ENCODE data around the gene SLC66A2. TPM values are rescaled to one million over a fixed set of nuclear protein-coding genes. Genes with fewer than 3 reads are reported as not detected.

SLC66A2 gene
- total and polyA plus RNA-seq, 2 of the 13 experiments (the other 11 are each of a cell fraction or from before 2014, with no cell fraction given): 33.5 to 41.9 TPM

- H3K4me2 ChIP-seq (ENCODE audit: low read depth, low read length): 0 out of 2 replicates have a peak overlapping the region, but pooled peaks have one; percentile 14
- in situ Hi-C loops (cut with HindIII; ENCODE audit: extremely low pct_ligation_motif_present, low pct_unique_long_range_greater_than_20kb) (no loop called here), intact Hi-C loops (cut with micrococcal nuclease; ENCODE audit: unreplicated experiment) (no loop called here)
- BruUV-seq (replicated peaks): no TSS peak
- CTCF ChIA-PET (ENCODE audit: low intra/inter-chr PET ratio, low total read pairs): no interaction called here
- no peak overlapping the region for H3K9ac ChIP-seq (ENCODE audit: insufficient read depth, low read depth, low read length)
- ATAC-seq (no peak), FAIRE-seq (no peak), DNase-seq (ENCODE audit: low spot score) (no peak)
- peaks cover 84% of the 10 kb centered on the region for H3K4me1 ChIP-seq (ENCODE audit: insufficient read depth, low read length)
- POLR2A ChIA-PET: interaction anchor here (1.4 kb wide), 1 partner anchor 10 kb away, joined by 4 read pairs; no protein-coding TSS in a partner anchor
- peaks cover 14 to 41% of the 10 kb centered on the region in 2 experiments; a peak in 4 of 5 replicates for H3K36me3 ChIP-seq (replicated peaks in 1 of 2; ENCODE audit: control insufficient read depth in 1 of 2, insufficient read depth in 2 of 2, low read length in 2 of 2)
- peaks cover 14% of the 10 kb centered on the region; the same call in 1 of the 2 replicates for H4K20me1 ChIP-seq (ENCODE audit: insufficient read depth, low read length)
- 91% methylated on average over 3 of the region's 3 CpGs for WGBS (ENCODE audit: low lambda C conversion rate)
- no peak overlapping the region for H3K4me3 ChIP-seq (replicated peaks in 1 of 3; ENCODE audit: insufficient read depth in 1 of 3, low read depth in 2 of 3, low read length in 3 of 3)
- no peaks in the 10 kb centered on the region for H3K9me3 ChIP-seq (ENCODE audit: low read length)
- no peaks in the 10 kb centered on the region for H3K27me3 ChIP-seq (ENCODE audit: control insufficient read depth in 1 of 2, insufficient read depth in 2 of 2, low read length in 2 of 2)
- H3K27ac ChIP-seq (ENCODE audit: extremely low read length, insufficient read depth, low read length): no peak overlapping the region
- H2AFZ ChIP-seq (ENCODE audit: low read length): no peak overlapping the region
- TF ChIP-seq ZSCAN22 (CRISPR knock-in tag; IDR thresholded peaks at IDR 0.05) (no peak), ERF (CRISPR knock-in tag; IDR thresholded peaks at IDR 0.05) (no peak), ZKSCAN8 (CRISPR knock-in tag; IDR thresholded peaks at IDR 0.05; ENCODE audit: borderline replicate concordance) (no peak), ZNF83 (CRISPR knock-in tag; IDR thresholded peaks at IDR 0.05; ENCODE audit: borderline replicate concordance) (no peak), JUNB (CRISPR knock-in tag; IDR thresholded peaks at IDR 0.05; ENCODE audit: borderline replicate concordance) (no peak), ZMAT3 (CRISPR knock-in tag; conservative IDR thresholded peaks at IDR 0.05) (no peak), ZNF124 (CRISPR knock-in tag; IDR thresholded peaks at IDR 0.05) (no peak), ZNF550 (CRISPR knock-in tag; IDR thresholded peaks at IDR 0.05; ENCODE audit: borderline replicate concordance) (no peak), CENPT (CRISPR knock-in tag; IDR thresholded peaks at IDR 0.05; ENCODE audit: low read depth) (no peak), HBP1 (CRISPR knock-in tag; IDR thresholded peaks at IDR 0.05; ENCODE audit: low read depth) (no peak), ZNF570 (CRISPR knock-in tag; IDR thresholded peaks at IDR 0.05; ENCODE audit: borderline replicate concordance) (no peak), KDM5A (IDR thresholded peaks at IDR 0.05; ENCODE audit: borderline replicate concordance, low read length) (no peak), XRCC5 (optimal IDR thresholded peaks at IDR 0.05; ENCODE audit: low read length) (no peak), RXRA (CRISPR knock-in tag; IDR thresholded peaks at IDR 0.05) (no peak), DRAP1 (CRISPR knock-in tag; IDR thresholded peaks at IDR 0.05) (no peak), ARNT2 (CRISPR knock-in tag; IDR thresholded peaks at IDR 0.05; ENCODE audit: low read depth) (no peak), SOX13 (IDR thresholded peaks at IDR 0.05) (no peak), SOX13 (CRISPR knock-in tag; conservative IDR thresholded peaks at IDR 0.05 in 1 of 2, IDR thresholded peaks at IDR 0.05 in 1 of 2) (no peak)
- TF ChIP-seq, protein P1, sequence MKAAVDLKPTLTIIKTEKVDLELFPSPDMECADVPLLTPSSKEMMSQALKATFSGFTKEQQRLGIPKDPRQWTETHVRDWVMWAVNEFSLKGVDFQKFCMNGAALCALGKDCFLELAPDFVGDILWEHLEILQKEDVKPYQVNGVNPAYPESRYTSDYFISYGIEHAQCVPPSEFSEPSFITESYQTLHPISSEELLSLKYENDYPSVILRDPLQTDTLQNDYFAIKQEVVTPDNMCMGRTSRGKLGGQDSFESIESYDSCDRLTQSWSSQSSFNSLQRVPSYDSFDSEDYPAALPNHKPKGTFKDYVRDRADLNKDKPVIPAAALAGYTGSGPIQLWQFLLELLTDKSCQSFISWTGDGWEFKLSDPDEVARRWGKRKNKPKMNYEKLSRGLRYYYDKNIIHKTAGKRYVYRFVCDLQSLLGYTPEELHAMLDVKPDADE (CRISPR knock-in tag; IDR thresholded peaks at IDR 0.05): no peak
- TF ChIP-seq, protein P2, sequence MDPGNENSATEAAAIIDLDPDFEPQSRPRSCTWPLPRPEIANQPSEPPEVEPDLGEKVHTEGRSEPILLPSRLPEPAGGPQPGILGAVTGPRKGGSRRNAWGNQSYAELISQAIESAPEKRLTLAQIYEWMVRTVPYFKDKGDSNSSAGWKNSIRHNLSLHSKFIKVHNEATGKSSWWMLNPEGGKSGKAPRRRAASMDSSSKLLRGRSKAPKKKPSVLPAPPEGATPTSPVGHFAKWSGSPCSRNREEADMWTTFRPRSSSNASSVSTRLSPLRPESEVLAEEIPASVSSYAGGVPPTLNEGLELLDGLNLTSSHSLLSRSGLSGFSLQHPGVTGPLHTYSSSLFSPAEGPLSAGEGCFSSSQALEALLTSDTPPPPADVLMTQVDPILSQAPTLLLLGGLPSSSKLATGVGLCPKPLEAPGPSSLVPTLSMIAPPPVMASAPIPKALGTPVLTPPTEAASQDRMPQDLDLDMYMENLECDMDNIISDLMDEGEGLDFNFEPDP (CRISPR knock-in tag; conservative IDR thresholded peaks at IDR 0.05): no peak
- peaks cover 91% of the 10 kb centered on the region for H3K79me2 ChIP-seq (ENCODE audit: insufficient read depth, low read length)
Measured at GRCh38 chr18:79944746-79945117, 6.7 kb downstream of the SLC66A2 start.
